Testis (tissue), 3 donors: ENCODE data around the gene SCUBE3. TPM values are rescaled to one million over a fixed set of nuclear protein-coding genes. Genes with fewer than 3 reads are reported as not detected.

Experiments used
- DNase-seq: peaks from one replicate; pipeline ENCODE4 v3.0.0-alpha.2; 2019
- H3K27ac ChIP-seq, 2 donors: fragments of 200-600 bp; sonication (generic); one replicate each; pipeline ENCODE4 v1.5.1; 2019
- H3K27me3 ChIP-seq: fragments of 200-600 bp; sonication (generic); one replicate; pipeline ENCODE4 v1.5.1; 2019
- H3K36me3 ChIP-seq: fragments of 200-600 bp; sonication (generic); one replicate; pipeline ENCODE4 v1.5.1; 2017; ENCODE audit warnings: low read depth; ENCODE audit errors: missing control alignments
- H3K4me1 ChIP-seq: fragments of 200-600 bp; sonication (generic); one replicate; pipeline ENCODE4 v1.5.1; 2019
- H3K4me3 ChIP-seq, 2 donors: fragments of 200-600 bp; sonication (generic); one replicate each; pipeline ENCODE4 v1.5.1; 2017 to 2019
- H3K9me3 ChIP-seq: fragments of 200-600 bp; sonication (generic); one replicate; pipeline ENCODE4 v1.5.1; 2017
- POLR2A ChIP-seq: fragments of 450-650 bp; IDR thresholded peaks from one replicate; pipeline ENCODE4 v1.6.1; 2017; ENCODE audit warnings: antibody characterized with exemption, mild to moderate bottlenecking, moderate library complexity
- WGBS, 2 donors: methylation state at CpG; one replicate each; pipeline ENCODE4 v1.1.5; 2018; 5-methylcytosine and 5-hydroxymethylcytosine counted together
- intact Hi-C: fragments of 100-400 bp; cut with DNase I; formaldehyde crosslinking; loops from one replicate; pipeline ENCODE4 v1.15.1; 2023; ENCODE audit warnings: low total_unique reads
- polyA plus RNA-seq: library from polyadenylated mRNA; stranded (reverse); fragments of 350-450 nt; fragmentation: Illumina TruSeq; extraction: RNeasy Lipid Tissue Mini Kit (QIAGEN cat#74804); gene quantifications from one replicate; pipeline ENCODE4 v1.2.3, GENCODE V29; 2014; ENCODE audit warnings: low read depth, low replicate concordance; ENCODE audit not compliant: insufficient read depth
- total RNA-seq, 2 donors: library from RNA; depleted of rRNA; stranded (reverse); fragments of >200 nt; gene quantifications; one replicate each; pipeline ENCODE4 v1.2.3, GENCODE V29; 2016
- TF ChIP-seq, protein P1 (sequence below), 3 experiments: fragments of 450-650 bp in 2 of 3; fragments of 200-600 bp in 1 of 3; sonication (generic) in 1 of 3; IDR thresholded peaks; one replicate each; pipeline ENCODE4 v1.5.1; 2016 to 2019; ENCODE audit warnings: antibody characterized with exemption in 3 of 3, mild to moderate bottlenecking in 2 of 3, moderate library complexity in 1 of 3

Gene SCUBE3
- total and polyA plus RNA-seq, 3 donors from 2014 or later: 1.7 to 2.2 (median 2.0) TPM

DNA sequence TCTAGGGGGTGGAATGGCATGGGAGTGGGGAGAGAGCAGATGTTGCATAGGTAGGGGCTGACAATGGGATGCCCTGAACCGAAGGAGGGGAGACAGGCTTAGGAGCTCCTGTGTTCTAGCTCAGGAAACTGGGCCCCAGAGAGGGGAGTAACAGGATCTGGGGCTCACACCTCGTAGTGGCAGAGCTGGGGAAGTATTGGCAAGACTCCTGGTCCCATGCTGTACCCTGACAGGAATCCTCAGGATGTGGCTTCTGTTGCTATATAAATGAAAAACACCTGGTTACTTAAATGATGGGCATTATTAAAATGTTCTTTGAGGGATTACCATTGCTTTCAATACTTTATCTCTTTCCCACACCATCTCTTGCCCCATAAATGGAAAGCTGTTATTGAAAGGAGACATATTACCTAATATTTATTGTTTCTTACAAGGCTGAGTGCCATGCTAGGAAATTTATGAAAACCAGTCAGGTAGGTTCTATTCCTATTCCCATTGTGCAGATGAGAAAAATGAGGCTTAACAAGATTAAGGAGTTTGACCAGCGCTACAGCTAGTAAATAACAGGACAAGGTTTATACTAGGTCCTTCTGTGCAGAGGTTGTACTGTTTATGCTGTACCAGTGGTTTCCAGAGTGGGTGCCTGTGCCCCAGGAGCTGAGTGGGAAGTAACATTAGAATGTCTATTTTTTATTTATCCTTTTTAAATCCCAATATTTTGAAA is 37.3 kb upstream of the SCUBE3 start:
- H3K36me3 ChIP-seq: no peaks in the 10 kb centered on the region
- TF ChIP-seq POLR2A: no peak
- TF ChIP-seq, protein P1, sequence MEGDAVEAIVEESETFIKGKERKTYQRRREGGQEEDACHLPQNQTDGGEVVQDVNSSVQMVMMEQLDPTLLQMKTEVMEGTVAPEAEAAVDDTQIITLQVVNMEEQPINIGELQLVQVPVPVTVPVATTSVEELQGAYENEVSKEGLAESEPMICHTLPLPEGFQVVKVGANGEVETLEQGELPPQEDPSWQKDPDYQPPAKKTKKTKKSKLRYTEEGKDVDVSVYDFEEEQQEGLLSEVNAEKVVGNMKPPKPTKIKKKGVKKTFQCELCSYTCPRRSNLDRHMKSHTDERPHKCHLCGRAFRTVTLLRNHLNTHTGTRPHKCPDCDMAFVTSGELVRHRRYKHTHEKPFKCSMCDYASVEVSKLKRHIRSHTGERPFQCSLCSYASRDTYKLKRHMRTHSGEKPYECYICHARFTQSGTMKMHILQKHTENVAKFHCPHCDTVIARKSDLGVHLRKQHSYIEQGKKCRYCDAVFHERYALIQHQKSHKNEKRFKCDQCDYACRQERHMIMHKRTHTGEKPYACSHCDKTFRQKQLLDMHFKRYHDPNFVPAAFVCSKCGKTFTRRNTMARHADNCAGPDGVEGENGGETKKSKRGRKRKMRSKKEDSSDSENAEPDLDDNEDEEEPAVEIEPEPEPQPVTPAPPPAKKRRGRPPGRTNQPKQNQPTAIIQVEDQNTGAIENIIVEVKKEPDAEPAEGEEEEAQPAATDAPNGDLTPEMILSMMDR (IDR thresholded peaks at IDR 0.05): no peak
- no peaks in the 10 kb centered on the region for H3K27me3 ChIP-seq
- no peaks in the 10 kb centered on the region for H3K9me3 ChIP-seq
- no peak for DNase-seq
- H3K4me3 ChIP-seq: no peak overlapping the region
- H3K27ac ChIP-seq: no peak overlapping the region
- intact Hi-C loops: no loop called here
- H3K4me1 ChIP-seq: no peaks in the 10 kb centered on the region
- 81 to 87% methylated on average over 3 of the region's 3 CpGs for WGBS, 2 donors

DNA sequence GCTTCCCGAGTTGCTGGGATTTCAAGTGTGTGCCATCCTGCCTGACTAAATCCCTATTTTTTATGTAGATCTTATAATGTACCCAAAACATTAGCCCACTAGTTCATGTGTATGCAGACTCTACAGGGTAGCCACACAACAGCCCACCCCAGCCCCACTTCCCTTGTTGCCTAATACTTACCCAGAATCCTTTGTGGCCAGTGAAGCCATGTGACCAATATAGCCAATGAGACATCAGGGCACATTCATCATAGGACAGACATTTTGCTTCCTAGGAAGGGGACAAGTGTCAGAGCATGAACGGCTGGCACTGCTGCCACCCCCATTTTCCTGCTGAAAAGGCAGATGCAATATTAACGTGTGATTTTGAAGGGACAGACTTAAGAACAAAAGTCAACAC is 36.6 kb upstream of the SCUBE3 start:
- no peaks in the 10 kb centered on the region for H3K36me3 ChIP-seq
- H3K4me1 ChIP-seq: no peaks in the 10 kb centered on the region
- no peaks in the 10 kb centered on the region for H3K27me3 ChIP-seq
- no peaks in the 10 kb centered on the region for H3K9me3 ChIP-seq
- 77 to 94% methylated on average over 3 of the region's 3 CpGs for WGBS, 2 donors
- TF ChIP-seq, protein P1 (IDR thresholded peaks at IDR 0.05): no peak
- TF ChIP-seq POLR2A: no peak
- no peak overlapping the region for H3K4me3 ChIP-seq
- no peak overlapping the region for H3K27ac ChIP-seq
- intact Hi-C loops: no loop called here
- DNase-seq: no peak

DNA sequence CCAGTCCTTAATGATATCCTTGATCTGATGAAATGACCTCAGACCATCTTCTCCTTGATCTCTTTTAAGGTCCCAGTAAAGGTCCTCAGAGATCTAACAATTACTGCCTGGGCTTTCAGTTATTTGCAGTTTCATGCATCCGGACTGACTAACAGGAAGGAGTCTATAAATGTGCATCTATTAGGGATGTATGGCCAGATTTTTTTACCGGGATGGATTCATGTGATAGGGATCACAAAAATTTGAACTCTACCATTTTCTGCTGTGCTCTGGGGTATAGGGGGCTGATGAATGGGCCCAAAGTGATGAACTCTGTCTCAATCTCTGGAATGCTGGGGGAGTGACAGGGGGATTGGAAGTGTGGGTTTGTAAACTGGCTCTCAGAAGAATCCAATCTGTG is 36.2 kb upstream of the SCUBE3 start:
- H3K4me1 ChIP-seq: no peaks in the 10 kb centered on the region
- DNase-seq: no peak
- TF ChIP-seq POLR2A: no peak
- TF ChIP-seq, protein P1 (IDR thresholded peaks at IDR 0.05): no peak
- intact Hi-C loops: no loop called here
- no peaks in the 10 kb centered on the region for H3K9me3 ChIP-seq
- H3K4me3 ChIP-seq: no peak overlapping the region
- WGBS, 2 donors: 87% methylated on average over 2 of the region's 2 CpGs
- no peaks in the 10 kb centered on the region for H3K27me3 ChIP-seq
- H3K27ac ChIP-seq: no peak overlapping the region
- no peaks in the 10 kb centered on the region for H3K36me3 ChIP-seq

DNA sequence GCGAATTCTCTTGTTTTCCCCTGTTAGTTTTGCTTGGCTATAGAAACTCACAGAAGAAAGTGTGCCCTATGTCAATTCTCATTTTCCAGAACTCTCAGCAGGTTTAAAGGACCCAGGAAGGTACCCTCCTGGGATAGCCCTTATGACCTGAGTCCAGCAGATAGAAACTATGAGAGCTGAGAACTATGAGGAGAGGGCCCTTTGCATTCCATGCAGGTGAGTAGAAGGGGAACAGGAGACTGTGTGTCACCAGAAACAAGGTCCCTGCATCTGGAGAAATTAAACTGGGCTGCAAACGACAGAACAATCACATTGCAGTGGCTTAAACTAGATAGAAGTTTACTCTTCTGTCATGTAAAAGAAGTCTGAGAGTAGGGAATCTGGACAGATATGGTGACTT is 35.7 kb upstream of the SCUBE3 start:
- no peak overlapping the region for H3K27ac ChIP-seq
- TF ChIP-seq POLR2A: no peak
- TF ChIP-seq, protein P1 (IDR thresholded peaks at IDR 0.05): no peak
- H3K36me3 ChIP-seq: no peaks in the 10 kb centered on the region
- DNase-seq: no peak
- H3K4me3 ChIP-seq: no peak overlapping the region
- no peaks in the 10 kb centered on the region for H3K27me3 ChIP-seq
- intact Hi-C loops: no loop called here
- no peaks in the 10 kb centered on the region for H3K4me1 ChIP-seq
- WGBS, 2 donors: 74 to 82% methylated on average over 2 of the region's 2 CpGs
- H3K9me3 ChIP-seq: no peaks in the 10 kb centered on the region
